HG02759 (cell line): ENCODE measurements around the gene ADCY7.
"Not testable (repeated sequence)": the region's sequence is repeated elsewhere in the genome, so short reads cannot be mapped to it uniquely, and the experiment has no call there.

Experiments
- ATAC-seq: cut with Tn5 transposase; IDR thresholded peaks from one replicate; pipeline ENCODE4 v1.9.1; 2021; ENCODE audit warnings: mild to moderate bottlenecking, moderate library complexity; ENCODE audit not compliant: unreplicated experiment

The ADCY7 gene

GRCh38 chr16:50332599-50332998 lies 66.2 kb downstream of the ADCY7 start:
- ATAC-seq: no peak

GRCh38 chr16:50334106-50334975 lies 68.0 kb downstream of the ADCY7 start:
- ATAC-seq: no peak

DNA sequence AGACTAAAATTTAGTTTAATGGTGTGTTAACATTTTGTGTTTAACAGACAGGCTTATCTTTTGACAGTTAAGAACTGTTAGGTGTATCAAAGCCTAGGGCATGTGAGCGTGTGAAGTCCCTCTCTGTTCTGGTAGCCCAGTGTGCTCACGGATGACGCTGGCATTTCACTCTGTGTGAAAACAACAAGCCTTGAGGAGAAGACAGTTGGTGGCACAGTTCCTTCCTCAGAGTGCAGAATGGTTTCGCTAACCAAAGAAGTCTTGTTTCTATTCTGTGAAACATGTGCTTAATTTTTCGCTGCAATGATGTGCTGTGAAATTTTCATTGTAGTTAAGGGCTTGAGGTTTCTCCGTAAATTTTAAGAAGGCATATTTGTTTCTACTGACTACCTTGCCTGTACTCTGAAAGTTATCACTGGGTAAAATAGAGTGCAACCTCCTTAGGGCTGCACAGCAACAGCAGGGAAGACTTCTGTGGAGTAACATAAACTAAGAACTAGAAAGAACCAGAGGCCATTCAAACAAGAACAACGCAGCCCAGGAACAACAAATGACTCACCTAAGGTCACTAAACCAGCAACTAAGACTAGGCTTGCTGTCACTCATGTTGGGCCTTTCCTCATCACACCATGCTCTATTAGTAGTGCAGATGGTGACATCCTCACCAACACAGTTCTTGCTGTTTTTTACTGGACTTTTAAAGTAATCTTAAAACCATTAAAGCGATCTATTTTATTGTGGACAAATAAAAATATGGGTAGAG lies 69.0 kb downstream of the ADCY7 start:
- no peak for ATAC-seq

GRCh38 chr16:50336884-50337283 lies 70.5 kb downstream of the ADCY7 start:
- ATAC-seq: no peak

DNA sequence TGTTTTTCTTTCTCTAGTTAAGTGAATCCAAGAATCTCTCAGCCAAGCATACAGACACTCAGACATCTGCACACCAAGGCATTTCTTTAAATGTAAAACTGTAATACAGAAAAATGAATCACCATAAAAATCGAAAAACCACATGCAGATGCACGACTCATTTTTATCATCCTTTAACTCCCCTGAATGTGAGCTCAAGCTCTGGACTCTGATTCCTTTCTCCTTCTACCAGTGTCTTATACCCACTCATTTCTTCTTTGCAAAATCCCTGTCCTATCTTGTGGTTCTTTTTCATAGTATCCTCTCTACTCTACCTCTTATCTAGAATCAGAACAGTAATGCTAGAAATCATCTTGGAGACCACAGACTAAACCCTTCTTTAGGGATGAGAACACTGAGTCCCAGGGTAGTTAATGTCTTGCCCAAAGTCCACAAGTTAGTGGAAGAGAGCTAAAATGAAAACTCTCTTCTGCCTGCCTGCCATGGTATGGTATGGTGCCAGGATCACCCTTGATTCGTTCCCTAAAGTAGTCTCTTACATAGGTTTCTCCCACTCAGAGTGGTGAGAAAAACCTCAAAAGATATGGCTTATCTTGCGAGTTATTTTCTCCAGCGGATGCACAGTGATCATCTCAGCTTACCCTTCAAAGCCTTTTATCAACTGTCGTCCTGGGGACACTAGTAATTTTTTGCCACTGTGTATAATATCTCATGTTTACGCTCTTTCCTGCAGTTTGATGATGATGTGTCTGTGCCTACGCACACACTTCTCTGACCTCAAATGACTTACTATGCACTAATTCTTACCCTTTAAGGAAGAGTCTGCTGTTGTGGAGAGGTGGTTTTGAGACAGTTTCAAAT lies 72.2 kb downstream of the ADCY7 start:
- no peak for ATAC-seq

DNA sequence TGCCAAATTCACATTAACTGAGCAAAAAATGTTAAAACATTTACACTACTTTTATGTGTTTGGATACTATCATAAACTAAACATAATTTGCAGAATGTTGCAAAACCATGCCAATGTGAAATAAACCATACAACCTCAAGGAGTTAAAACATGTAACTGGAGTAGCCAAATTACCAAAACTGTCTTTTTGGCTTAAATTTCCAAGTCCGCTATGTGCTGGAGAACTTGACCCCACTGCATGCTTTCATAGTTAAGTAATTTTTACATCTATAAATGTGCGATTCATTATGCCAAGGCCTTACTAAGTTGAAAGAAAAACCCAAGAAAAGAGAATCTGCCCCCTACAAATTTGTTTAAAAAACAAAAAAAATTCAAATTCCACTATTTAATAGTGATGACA lies 74.2 kb downstream of the ADCY7 start:
- no peak for ATAC-seq

- ATAC-seq: not testable (repeated sequence)
Measured at GRCh38 chr16:50343566-50343965, 77.2 kb downstream of the ADCY7 start.

GRCh38 chr16:50345210-50345609 lies 78.9 kb downstream of the ADCY7 start:
- not testable (repeated sequence) for ATAC-seq

- ATAC-seq: no peak
Measured at GRCh38 chr16:50351116-50351515, 84.8 kb downstream of the ADCY7 start.

DNA sequence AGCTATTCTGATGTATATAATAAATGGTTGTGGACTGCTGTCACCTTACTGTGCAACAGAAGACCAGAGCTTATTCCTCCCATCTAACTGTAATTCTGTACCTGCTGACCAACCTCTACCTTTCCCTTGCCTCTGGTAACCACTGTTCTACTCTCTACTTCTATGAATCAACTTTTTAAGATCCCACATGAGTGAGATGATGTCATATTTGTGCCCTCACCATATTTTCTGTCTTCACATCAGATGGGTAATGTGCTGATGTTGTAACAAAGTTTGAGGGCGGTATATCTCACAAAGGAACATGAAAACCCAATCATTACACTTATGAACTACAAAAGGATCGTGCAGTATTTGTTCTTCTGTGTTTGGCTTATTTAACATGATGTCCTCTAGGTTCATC lies 85.6 kb downstream of the ADCY7 start:
- no peak for ATAC-seq

GRCh38 chr16:50354082-50354481 lies 87.7 kb downstream of the ADCY7 start:
- no peak for ATAC-seq

GRCh38 chr16:50354629-50355456 lies 88.5 kb downstream of the ADCY7 start:
- no peak for ATAC-seq

GRCh38 chr16:50359626-50360025 lies 93.3 kb downstream of the ADCY7 start:
- no peak for ATAC-seq

DNA sequence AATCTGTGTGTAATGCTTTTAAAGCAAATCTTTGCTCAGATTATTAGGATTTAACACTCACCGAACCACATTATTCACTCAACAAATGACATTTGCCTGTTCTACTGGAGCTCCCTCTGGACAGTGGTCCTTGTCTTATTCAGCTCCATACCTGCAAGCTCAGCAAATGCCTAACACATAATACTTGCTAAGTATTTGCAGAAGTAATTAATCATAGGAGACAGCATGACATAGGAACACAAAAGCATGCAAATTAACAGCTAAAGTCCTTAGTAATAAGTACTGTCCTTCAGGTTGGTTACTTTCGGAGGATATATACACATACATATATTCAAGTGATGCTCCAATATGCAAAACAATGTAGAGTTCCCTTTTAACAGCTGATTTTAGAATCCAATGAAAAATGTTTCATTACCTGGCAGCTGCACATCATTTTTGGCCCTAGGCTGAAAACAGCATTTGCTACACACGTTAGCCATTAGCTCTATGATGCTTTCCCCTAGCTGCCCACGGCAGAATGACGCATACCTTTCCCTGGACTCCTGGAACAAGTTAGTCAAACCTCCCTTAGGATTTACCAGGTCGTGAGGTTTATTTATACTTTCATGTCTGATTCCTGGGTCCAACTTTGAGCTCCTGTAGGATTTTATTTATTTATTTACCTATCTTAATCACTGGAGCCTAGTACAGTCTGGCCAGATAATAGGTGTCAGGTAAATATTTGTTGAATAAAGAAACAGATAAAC lies 93.9 kb downstream of the ADCY7 start:
- no peak for ATAC-seq

- ATAC-seq: no peak
Measured at GRCh38 chr16:50360779-50361178, 94.4 kb downstream of the ADCY7 start.

DNA sequence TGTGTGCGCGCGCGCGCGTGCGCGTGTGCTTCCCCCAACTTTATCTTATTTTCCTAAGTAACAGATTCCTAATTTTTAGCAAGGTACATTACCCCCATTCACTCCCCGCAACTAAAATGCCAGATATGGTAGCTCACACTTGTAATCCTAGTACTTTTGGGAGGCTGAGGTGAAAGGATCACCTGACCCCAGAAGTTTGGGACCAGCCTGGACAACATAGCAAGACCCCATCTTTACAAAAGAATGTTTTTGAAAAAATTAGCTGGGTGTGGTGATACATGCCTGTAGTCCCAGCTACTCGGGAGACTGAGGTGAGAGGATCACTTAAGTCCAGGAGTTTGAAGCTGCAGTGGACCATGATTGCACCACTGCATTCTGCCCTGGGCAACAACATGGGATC lies 97.3 kb downstream of the ADCY7 start:
- no peak for ATAC-seq

DNA sequence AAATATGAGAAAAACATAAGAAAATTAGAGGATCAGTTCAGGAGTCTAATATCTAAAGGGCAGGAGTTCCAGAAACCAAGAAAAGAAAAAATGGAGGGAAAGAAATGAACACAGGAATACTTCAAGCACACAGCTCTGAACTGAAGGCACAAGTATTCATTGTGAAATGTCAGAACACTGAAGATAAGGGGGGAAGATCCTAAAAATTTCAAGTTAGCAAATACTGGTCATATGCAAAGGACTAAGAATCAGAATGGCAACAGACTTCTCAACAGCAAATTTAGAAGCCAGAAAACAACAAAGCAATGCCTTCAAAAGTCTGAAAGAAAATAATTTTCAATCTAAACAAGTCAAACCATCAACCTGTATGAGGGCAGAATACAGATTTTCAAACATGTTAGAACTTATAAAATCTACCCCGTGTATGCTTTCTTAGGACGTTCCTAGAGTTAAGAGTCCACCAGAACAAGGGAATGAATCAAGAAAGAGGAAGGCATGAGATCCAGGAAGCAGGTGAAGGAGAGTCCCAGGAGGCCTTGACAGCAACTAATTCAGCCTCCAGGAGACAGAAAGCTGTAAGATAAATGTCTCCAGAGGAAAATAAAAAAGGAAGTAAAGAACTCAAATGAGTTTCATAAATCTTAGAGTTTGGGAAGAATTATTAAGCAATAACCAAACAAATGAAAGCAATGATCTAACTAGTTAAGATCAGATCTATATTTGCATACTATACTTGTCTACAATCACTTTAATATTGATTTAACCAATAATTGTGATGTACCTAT lies 99.6 kb downstream of the ADCY7 start:
- no peak for ATAC-seq
